ENCODE data around the gene TGFB2.

The TGFB2 gene

DNA sequence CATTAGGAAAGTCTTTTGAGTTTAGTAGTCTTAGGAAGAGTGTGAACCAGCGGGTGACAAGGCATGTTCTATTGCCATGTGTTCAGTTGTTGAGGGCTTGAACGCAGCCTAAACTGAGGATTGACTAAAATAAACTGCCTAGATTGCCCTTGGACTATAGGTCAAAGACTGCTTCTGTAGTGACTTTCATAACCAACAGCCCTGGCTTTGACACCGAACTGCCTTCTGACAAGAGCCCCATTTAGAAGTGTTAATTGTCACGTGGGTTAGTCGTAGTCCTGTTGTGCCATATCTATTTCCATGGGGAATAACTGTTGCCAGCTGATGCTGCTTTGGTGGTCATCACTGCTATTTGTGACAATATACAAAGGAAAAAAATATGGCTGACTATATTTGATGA, 90.4 kb downstream of the TGFB2 start:
- Histone ChIP-seq H3K4me1 (ENCODE audit: control insufficient read depth, insufficient read depth, low read length) (no peaks in the 10 kb centered on the region), H3K4me3 (ENCODE audit: insufficient read depth, low read depth, low read length) (no peak overlapping the region), H3K27ac (ENCODE audit: insufficient read depth, low read depth, low read length, poor library complexity, severe bottlenecking) (no peak overlapping the region), H3K27me3 (ENCODE audit: control insufficient read depth, insufficient read depth, low read length, poor library complexity, severe bottlenecking) (no peaks in the 10 kb centered on the region), H3K36me3 (ENCODE audit: control insufficient read depth, insufficient read depth, low read length) (no peaks in the 10 kb centered on the region), H3K9me3 (ENCODE audit: control insufficient read depth, low read length) (no peaks in the 10 kb centered on the region)
- 94 to 95% methylated on average over 5 of the region's 5 CpGs for WGBS, 2 experiments

GRCh38 chr1:218436346-218436745, 91.2 kb downstream of the TGFB2 start:
- 80 to 89% methylated on average over 1 of the region's 1 CpG for WGBS, 2 experiments
- Histone ChIP-seq H3K4me3 (ENCODE audit: insufficient read depth, low read depth, low read length) (no peak overlapping the region), H3K9me3 (ENCODE audit: control insufficient read depth, low read length) (no peaks in the 10 kb centered on the region), H3K27me3 (ENCODE audit: control insufficient read depth, insufficient read depth, low read length, poor library complexity, severe bottlenecking) (no peaks in the 10 kb centered on the region), H3K36me3 (ENCODE audit: control insufficient read depth, insufficient read depth, low read length) (no peaks in the 10 kb centered on the region), H3K4me1 (ENCODE audit: control insufficient read depth, insufficient read depth, low read length) (no peaks in the 10 kb centered on the region), H3K27ac (ENCODE audit: insufficient read depth, low read depth, low read length, poor library complexity, severe bottlenecking) (no peak overlapping the region)

- H3K36me3 ChIP-seq (ENCODE audit: control insufficient read depth, insufficient read depth, low read length): no peaks in the 10 kb centered on the region
- no peaks in the 10 kb centered on the region for H3K9me3 ChIP-seq (ENCODE audit: control insufficient read depth, low read length)
- H3K27me3 ChIP-seq (ENCODE audit: control insufficient read depth, insufficient read depth, low read length, poor library complexity, severe bottlenecking): no peaks in the 10 kb centered on the region
- H3K27ac ChIP-seq (ENCODE audit: insufficient read depth, low read depth, low read length, poor library complexity, severe bottlenecking): no peak overlapping the region
- WGBS, 2 experiments: 89 to 97% methylated on average over 1 of the region's 1 CpG
- H3K4me1 ChIP-seq (ENCODE audit: control insufficient read depth, insufficient read depth, low read length): no peaks in the 10 kb centered on the region
- no peak overlapping the region for H3K4me3 ChIP-seq (ENCODE audit: insufficient read depth, low read depth, low read length)
These were observed 91.9 kb downstream of the TGFB2 start for GRCh38 chr1:218436997-218437396.

DNA sequence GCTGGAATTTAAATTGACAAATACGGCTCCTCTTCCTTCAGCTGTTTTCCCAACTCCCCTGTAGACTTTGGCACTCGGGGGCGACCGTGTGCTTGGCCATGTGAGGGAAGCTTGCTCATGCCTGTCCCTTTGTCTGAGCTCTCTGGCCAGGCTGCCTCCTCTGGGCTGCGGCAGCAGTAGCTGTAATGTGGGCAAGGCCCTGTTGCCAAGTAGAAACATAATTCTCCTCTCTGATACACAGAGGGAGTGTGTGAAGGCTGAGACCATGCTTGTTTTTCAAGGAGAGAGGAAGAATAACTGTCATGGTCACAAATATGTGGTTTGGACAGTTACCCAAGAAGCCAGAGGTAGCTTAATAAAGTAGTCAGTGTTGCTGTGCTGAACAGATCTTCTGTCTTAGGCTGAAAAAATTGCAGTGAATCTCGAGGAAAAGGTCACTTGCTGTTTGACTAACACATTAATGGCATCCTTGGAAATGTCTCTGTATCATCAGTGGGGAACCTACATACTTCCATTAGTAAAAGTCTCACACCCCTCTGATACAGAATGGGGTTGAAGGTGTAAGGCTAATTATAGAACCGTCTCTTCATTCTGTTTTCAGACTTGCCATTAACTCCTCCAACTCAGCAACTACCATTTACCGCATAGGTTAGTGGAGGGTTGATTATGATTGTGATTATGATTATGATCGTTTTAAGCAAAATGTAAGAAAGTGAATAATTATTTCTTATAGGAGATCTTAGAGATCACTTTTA, 94.6 kb downstream of the TGFB2 start:
- Histone ChIP-seq H3K4me3 (ENCODE audit: insufficient read depth, low read depth, low read length) (no peak overlapping the region), H3K9me3 (ENCODE audit: control insufficient read depth, low read length) (no peaks in the 10 kb centered on the region), H3K36me3 (ENCODE audit: control insufficient read depth, insufficient read depth, low read length) (no peaks in the 10 kb centered on the region), H3K27me3 (ENCODE audit: control insufficient read depth, insufficient read depth, low read length, poor library complexity, severe bottlenecking) (no peaks in the 10 kb centered on the region), H3K4me1 (ENCODE audit: control insufficient read depth, insufficient read depth, low read length) (no peaks in the 10 kb centered on the region), H3K27ac (ENCODE audit: insufficient read depth, low read depth, low read length, poor library complexity, severe bottlenecking) (no peak overlapping the region)
- 82 to 83% methylated on average over 6 to 7 of the region's 9 CpGs for WGBS, 2 experiments

GRCh38 chr1:218443255-218443654, 98.1 kb downstream of the TGFB2 start:
- 94 to 98% methylated on average over 2 of the region's 2 CpGs for WGBS, 2 experiments
- Histone ChIP-seq H3K27me3 (ENCODE audit: control insufficient read depth, insufficient read depth, low read length, poor library complexity, severe bottlenecking) (no peaks in the 10 kb centered on the region), H3K4me1 (ENCODE audit: control insufficient read depth, insufficient read depth, low read length) (no peaks in the 10 kb centered on the region), H3K9me3 (ENCODE audit: control insufficient read depth, low read length) (no peaks in the 10 kb centered on the region), H3K27ac (ENCODE audit: insufficient read depth, low read depth, low read length, poor library complexity, severe bottlenecking) (no peak overlapping the region), H3K4me3 (ENCODE audit: insufficient read depth, low read depth, low read length) (no peak overlapping the region), H3K36me3 (ENCODE audit: control insufficient read depth, insufficient read depth, low read length) (no peaks in the 10 kb centered on the region)

- H3K4me3 ChIP-seq (ENCODE audit: insufficient read depth, low read depth, low read length): no peak overlapping the region
- H3K27me3 ChIP-seq (ENCODE audit: control insufficient read depth, insufficient read depth, low read length, poor library complexity, severe bottlenecking): no peaks in the 10 kb centered on the region
- H3K4me1 ChIP-seq (ENCODE audit: control insufficient read depth, insufficient read depth, low read length): no peaks in the 10 kb centered on the region
- 91 to 93% methylated on average over 4 of the region's 5 CpGs for WGBS, 2 experiments
- no peak overlapping the region for H3K27ac ChIP-seq (ENCODE audit: insufficient read depth, low read depth, low read length, poor library complexity, severe bottlenecking)
- H3K9me3 ChIP-seq (ENCODE audit: control insufficient read depth, low read length): no peaks in the 10 kb centered on the region
- H3K36me3 ChIP-seq (ENCODE audit: control insufficient read depth, insufficient read depth, low read length): no peaks in the 10 kb centered on the region
These were observed 99.0 kb downstream of the TGFB2 start for GRCh38 chr1:218444173-218444572.

GRCh38 chr1:218444588-218444987, 99.5 kb downstream of the TGFB2 start:
- Histone ChIP-seq H3K4me1 (ENCODE audit: control insufficient read depth, insufficient read depth, low read length) (no peaks in the 10 kb centered on the region), H3K27ac (ENCODE audit: insufficient read depth, low read depth, low read length, poor library complexity, severe bottlenecking) (no peak overlapping the region), H3K36me3 (ENCODE audit: control insufficient read depth, insufficient read depth, low read length) (no peaks in the 10 kb centered on the region), H3K9me3 (ENCODE audit: control insufficient read depth, low read length) (no peaks in the 10 kb centered on the region), H3K27me3 (ENCODE audit: control insufficient read depth, insufficient read depth, low read length, poor library complexity, severe bottlenecking) (no peaks in the 10 kb centered on the region), H3K4me3 (ENCODE audit: insufficient read depth, low read depth, low read length) (no peak overlapping the region)
- 71 to 93% methylated on average over 1 of the region's 1 CpG for WGBS, 2 experiments

DNA sequence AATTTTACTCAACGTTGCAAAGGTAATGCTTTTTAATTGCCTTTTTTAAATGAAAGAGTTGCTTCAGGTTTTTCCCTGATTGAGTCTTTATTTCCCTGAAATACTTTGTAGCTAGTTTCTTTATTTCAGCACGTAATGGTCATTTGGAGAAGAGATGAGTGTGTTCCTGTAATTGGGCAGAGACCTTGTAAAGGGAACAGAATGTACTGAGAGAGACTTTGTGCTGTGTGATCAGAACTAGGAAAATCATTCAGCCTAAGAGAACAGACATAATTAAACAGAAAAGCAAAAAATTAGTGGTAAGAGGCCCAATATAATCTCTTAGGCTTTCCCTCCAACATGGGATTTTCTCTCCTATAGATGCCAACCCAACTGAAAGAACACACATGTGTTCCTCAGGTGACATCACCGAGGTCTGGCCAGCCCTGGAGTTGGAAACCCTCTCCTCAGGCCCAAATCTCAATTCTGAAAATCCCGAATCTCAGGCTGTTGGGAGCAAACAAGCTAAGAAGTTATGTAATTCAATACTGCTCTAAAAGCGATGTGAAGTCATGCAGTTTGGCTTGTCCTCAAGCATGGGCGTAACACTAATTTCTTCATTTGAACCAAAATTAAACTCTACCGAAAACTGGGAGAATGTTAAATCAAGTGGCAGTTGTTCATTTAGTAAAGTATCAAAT, 102.0 kb downstream of the TGFB2 start:
- H3K9me3 ChIP-seq (ENCODE audit: control insufficient read depth, low read length): no peaks in the 10 kb centered on the region
- no peaks in the 10 kb centered on the region for H3K27me3 ChIP-seq (ENCODE audit: control insufficient read depth, insufficient read depth, low read length, poor library complexity, severe bottlenecking)
- no peak overlapping the region for H3K27ac ChIP-seq (ENCODE audit: insufficient read depth, low read depth, low read length, poor library complexity, severe bottlenecking)
- H3K4me3 ChIP-seq (ENCODE audit: insufficient read depth, low read depth, low read length): no peak overlapping the region
- no peaks in the 10 kb centered on the region for H3K36me3 ChIP-seq (ENCODE audit: control insufficient read depth, insufficient read depth, low read length)
- 94 to 99% methylated on average over 7 of the region's 7 CpGs for whole genome bisulfite sequencing, 2 experiments
- H3K4me1 ChIP-seq (ENCODE audit: control insufficient read depth, insufficient read depth, low read length): no peaks in the 10 kb centered on the region

GRCh38 chr1:218451415-218451814, 106.3 kb downstream of the TGFB2 start:
- Histone ChIP-seq H3K4me3 (ENCODE audit: insufficient read depth, low read depth, low read length) (no peak overlapping the region), H3K4me1 (ENCODE audit: control insufficient read depth, insufficient read depth, low read length) (no peaks in the 10 kb centered on the region), H3K27me3 (ENCODE audit: control insufficient read depth, insufficient read depth, low read length, poor library complexity, severe bottlenecking) (no peaks in the 10 kb centered on the region), H3K9me3 (ENCODE audit: control insufficient read depth, low read length) (no peaks in the 10 kb centered on the region), H3K27ac (ENCODE audit: insufficient read depth, low read depth, low read length, poor library complexity, severe bottlenecking) (no peak overlapping the region), H3K36me3 (ENCODE audit: control insufficient read depth, insufficient read depth, low read length) (no peaks in the 10 kb centered on the region)
- WGBS, 2 experiments: 88 to 91% methylated on average over 3 of the region's 3 CpGs

- no peak overlapping the region for H3K4me3 ChIP-seq (ENCODE audit: insufficient read depth, low read depth, low read length)
- H3K27me3 ChIP-seq (ENCODE audit: control insufficient read depth, insufficient read depth, low read length, poor library complexity, severe bottlenecking): no peaks in the 10 kb centered on the region
- no peaks in the 10 kb centered on the region for H3K36me3 ChIP-seq (ENCODE audit: control insufficient read depth, insufficient read depth, low read length)
- no peaks in the 10 kb centered on the region for H3K9me3 ChIP-seq (ENCODE audit: control insufficient read depth, low read length)
- WGBS, 2 experiments: 90 to 92% methylated on average over 2 of the region's 2 CpGs
- H3K4me1 ChIP-seq (ENCODE audit: control insufficient read depth, insufficient read depth, low read length): peaks cover 7% of the 10 kb centered on the region
- no peak overlapping the region for H3K27ac ChIP-seq (ENCODE audit: insufficient read depth, low read depth, low read length, poor library complexity, severe bottlenecking)
These were observed 109.7 kb downstream of the TGFB2 start for GRCh38 chr1:218454700-218455282.
